Measurements from ENCODE around the gene C7orf25. TPM values are rescaled to one million over a fixed set of nuclear protein-coding genes. Genes with fewer than 3 reads are reported as not detected.

The C7orf25 gene
- total and polyA plus RNA-seq, 5 donors from 2014 or later = 0.98 to 6.3 (median 2.0) TPM

DNA sequence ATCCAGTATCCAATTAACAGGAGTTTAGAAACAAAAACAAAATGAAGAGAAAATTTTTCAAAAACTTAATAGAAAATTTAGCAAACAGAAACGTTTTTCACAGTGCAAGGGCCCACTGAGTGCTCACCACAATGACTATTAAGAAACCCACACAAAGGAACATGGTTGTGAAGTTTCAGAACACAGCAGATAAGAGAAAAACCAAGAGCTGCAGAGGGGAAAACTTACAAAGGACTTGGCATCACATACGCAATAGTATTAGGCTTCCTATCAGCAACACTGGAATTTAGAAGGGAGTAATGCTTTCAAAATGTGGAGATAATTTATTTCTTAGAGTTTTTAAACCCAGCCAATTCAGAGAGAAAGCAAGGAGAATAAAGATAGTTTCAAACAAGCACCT, 1.7 kb upstream of the C7orf25 start:
- Histone ChIP-seq H3K27me3 (ENCODE audit: control insufficient read depth, insufficient read depth, low read length) (no peaks in the 10 kb centered on the region), H3K9me3 (ENCODE audit: control insufficient read depth in 2 of 2, low read length in 2 of 2) (no peaks in the 10 kb centered on the region), H3K4me1 (ENCODE audit: control insufficient read depth, insufficient read depth, low read length, poor library complexity, severe bottlenecking) (peaks cover 14% of the 10 kb centered on the region), H3K4me3 (ENCODE audit: low read depth, low read length) (no peak overlapping the region), H3K27ac (ENCODE audit: insufficient read depth, low read length, poor library complexity, severe bottlenecking) (no peak overlapping the region), H3K36me3 (ENCODE audit: control insufficient read depth, insufficient read depth, low read length) (peaks cover 25% of the 10 kb centered on the region)
- no peak for DNase-seq
- Mint-ChIP-seq H3K27me3 (no peaks in the 10 kb centered on the region), H3K27ac (peak overlapping the region in 2 of 3 donors; percentile 69 to 89), H3K36me3 (peaks cover 24% of the 10 kb centered on the region), H3K9me3 (peaks cover 0 to 1% (median 0%) of the 10 kb centered on the region in 7 donors), H3K4me3 (peak overlapping the region in 1 of 4 donors; percentile 96), H3K4me1 (peaks cover 0 to 31% (median 25%) of the 10 kb centered on the region in 4 donors)
- no peak for ATAC-seq (ENCODE audit: low read depth in 2 of 2)

DNA sequence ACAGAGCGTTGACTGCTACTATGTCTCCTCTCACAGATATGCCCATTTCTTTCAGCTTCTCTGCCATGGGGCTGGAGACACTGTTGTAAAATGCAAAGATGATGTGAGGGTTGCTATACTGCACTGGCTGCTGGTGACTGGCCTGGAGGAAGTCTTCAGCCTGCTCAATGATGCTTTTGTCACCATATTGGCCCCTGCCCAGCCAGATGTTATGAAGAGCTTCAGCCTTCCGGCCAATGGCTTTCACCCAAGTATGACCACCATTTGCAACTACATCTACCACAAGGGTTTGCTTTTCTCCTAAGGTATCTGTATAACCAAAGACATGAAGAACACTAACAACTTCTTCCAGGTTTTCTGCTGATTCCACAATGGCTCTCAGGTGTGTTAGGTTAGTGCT, 1.6 kb downstream of the C7orf25 start:
- H3K27me3 ChIP-seq (ENCODE audit: control insufficient read depth, insufficient read depth, low read length) = no peaks in the 10 kb centered on the region
- Mint-ChIP-seq H3K27ac (peak overlapping the region in 1 of 3 donors; percentile 91), H3K27me3 (no peaks in the 10 kb centered on the region), H3K4me1 (peaks cover 0 to 33% (median 30%) of the 10 kb centered on the region in 4 donors), H3K36me3 (peaks cover 17% of the 10 kb centered on the region), H3K9me3 (no peaks in the 10 kb centered on the region), H3K4me3 (peak overlapping the region; percentile 54 to 96 (median 94))
- no peak for ATAC-seq (ENCODE audit: low read depth in 2 of 2)
- no peaks in the 10 kb centered on the region for H3K9me3 ChIP-seq (ENCODE audit: control insufficient read depth in 2 of 2, low read length in 2 of 2)
- no peak overlapping the region for H3K27ac ChIP-seq (ENCODE audit: insufficient read depth, low read length, poor library complexity, severe bottlenecking)
- DNase-seq = no peak
- peaks cover 14% of the 10 kb centered on the region for H3K4me1 ChIP-seq (ENCODE audit: control insufficient read depth, insufficient read depth, low read length, poor library complexity, severe bottlenecking)
- peak overlapping the region; percentile 88 for H3K4me3 ChIP-seq (ENCODE audit: low read depth, low read length)
- H3K36me3 ChIP-seq (ENCODE audit: control insufficient read depth, insufficient read depth, low read length) = no peaks in the 10 kb centered on the region

GRCh38 chr7:42907316-42907715, 4.6 kb downstream of the C7orf25 start:
- H3K9me3 ChIP-seq (ENCODE audit: control insufficient read depth in 2 of 2, low read length in 2 of 2) = no peaks in the 10 kb centered on the region
- ATAC-seq (ENCODE audit: low read depth in 2 of 2) = no peak
- no peak overlapping the region for H3K4me3 ChIP-seq (ENCODE audit: low read depth, low read length)

DNA sequence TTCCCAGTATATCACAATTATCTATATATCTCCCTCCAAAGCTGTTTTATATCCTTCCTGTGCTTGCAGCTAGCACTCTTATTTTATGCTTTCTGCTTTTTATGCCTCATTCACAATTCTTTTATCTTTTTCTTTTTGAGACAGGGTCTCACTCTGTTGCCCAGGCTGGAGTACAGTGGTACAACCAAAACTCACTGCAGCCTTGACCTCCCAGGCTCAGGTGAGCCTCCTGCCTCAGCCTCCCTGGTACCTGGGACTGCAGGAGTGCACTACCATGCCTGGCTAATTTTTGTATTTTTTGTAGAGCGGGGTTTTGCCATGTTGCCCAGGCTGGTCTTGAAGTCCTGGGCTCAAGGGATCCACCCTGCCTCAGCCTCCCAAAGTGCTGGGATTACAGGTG, 5.7 kb downstream of the C7orf25 start:
- Mint-ChIP-seq H3K9me3 (no peaks in the 10 kb centered on the region), H3K4me3 (no peak overlapping the region), H3K27me3 (peaks cover 4% of the 10 kb centered on the region), H3K36me3 (peaks cover 15% of the 10 kb centered on the region), H3K4me1 (peaks cover 0 to 21% (median 19%) of the 10 kb centered on the region in 4 donors), H3K27ac (no peak overlapping the region)
- no peaks in the 10 kb centered on the region for H3K27me3 ChIP-seq (ENCODE audit: control insufficient read depth, insufficient read depth, low read length)
- no peaks in the 10 kb centered on the region for H3K9me3 ChIP-seq (ENCODE audit: control insufficient read depth in 2 of 2, low read length in 2 of 2)
- DNase-seq (no peak), ATAC-seq (ENCODE audit: low read depth in 2 of 2) (no peak)
- no peaks in the 10 kb centered on the region for H3K36me3 ChIP-seq (ENCODE audit: control insufficient read depth, insufficient read depth, low read length)
- H3K4me3 ChIP-seq (ENCODE audit: low read depth, low read length) = no peak overlapping the region
- no peak overlapping the region for H3K27ac ChIP-seq (ENCODE audit: insufficient read depth, low read length, poor library complexity, severe bottlenecking)
- peaks cover 3% of the 10 kb centered on the region for H3K4me1 ChIP-seq (ENCODE audit: control insufficient read depth, insufficient read depth, low read length, poor library complexity, severe bottlenecking)

More at GRCh38 chr7:42907316-42907715, 4.6 kb downstream of the C7orf25 start:
- H3K4me1 ChIP-seq (ENCODE audit: control insufficient read depth, insufficient read depth, low read length, poor library complexity, severe bottlenecking) = peaks cover 9% of the 10 kb centered on the region
- no peak overlapping the region for H3K27ac Mint-ChIP-seq
- H3K27me3 ChIP-seq (ENCODE audit: control insufficient read depth, insufficient read depth, low read length) = no peaks in the 10 kb centered on the region
- no peaks in the 10 kb centered on the region for H3K27me3 Mint-ChIP-seq
- no peak overlapping the region for H3K27ac ChIP-seq (ENCODE audit: insufficient read depth, low read length, poor library complexity, severe bottlenecking)
- H3K9me3 Mint-ChIP-seq = no peaks in the 10 kb centered on the region
- H3K36me3 ChIP-seq (ENCODE audit: control insufficient read depth, insufficient read depth, low read length) = no peaks in the 10 kb centered on the region
- H3K4me3 Mint-ChIP-seq = no peak overlapping the region
- no peak for DNase-seq
- peaks cover 15% of the 10 kb centered on the region for H3K36me3 Mint-ChIP-seq
- H3K4me1 Mint-ChIP-seq = peaks cover 0 to 27% (median 22%) of the 10 kb centered on the region in 4 donors

DNA sequence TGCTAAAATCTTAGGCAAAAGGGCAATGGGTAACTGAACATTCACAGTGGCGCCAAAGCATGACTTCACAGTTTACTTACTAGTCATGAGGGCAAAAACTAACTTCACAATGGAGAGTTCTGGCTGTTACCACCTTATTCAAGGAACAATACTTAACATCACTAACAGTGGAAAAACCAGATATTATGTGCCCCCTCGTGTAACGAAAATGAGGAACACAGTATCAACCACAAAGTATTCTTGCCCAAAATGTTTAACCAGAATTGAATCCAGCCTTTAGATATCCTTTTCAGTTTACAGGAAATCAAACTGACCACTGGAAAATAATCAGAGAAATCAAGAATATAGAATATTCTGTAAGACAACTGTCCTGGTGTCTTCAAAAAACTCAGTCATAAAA, 9.5 kb downstream of the C7orf25 start:
- H3K27ac ChIP-seq (ENCODE audit: insufficient read depth, low read length, poor library complexity, severe bottlenecking) = no peak overlapping the region
- no peak for ATAC-seq (ENCODE audit: low read depth in 2 of 2)
- H3K9me3 Mint-ChIP-seq = no peaks in the 10 kb centered on the region
- H3K27ac Mint-ChIP-seq = no peak overlapping the region
- no peak overlapping the region for H3K4me3 ChIP-seq (ENCODE audit: low read depth, low read length)
- no peaks in the 10 kb centered on the region for H3K9me3 ChIP-seq (ENCODE audit: control insufficient read depth in 2 of 2, low read length in 2 of 2)
- no peaks in the 10 kb centered on the region for H3K36me3 ChIP-seq (ENCODE audit: control insufficient read depth, insufficient read depth, low read length)
- H3K4me1 ChIP-seq (ENCODE audit: control insufficient read depth, insufficient read depth, low read length, poor library complexity, severe bottlenecking) = no peaks in the 10 kb centered on the region
- H3K4me3 Mint-ChIP-seq = no peak overlapping the region
- no peak for DNase-seq
- H3K4me1 Mint-ChIP-seq = peaks cover 0 to 3% (median 0%) of the 10 kb centered on the region in 4 donors
- H3K27me3 ChIP-seq (ENCODE audit: control insufficient read depth, insufficient read depth, low read length) = no peaks in the 10 kb centered on the region
- H3K36me3 Mint-ChIP-seq = peaks cover 7% of the 10 kb centered on the region
- peaks cover 13% of the 10 kb centered on the region for H3K27me3 Mint-ChIP-seq

DNA sequence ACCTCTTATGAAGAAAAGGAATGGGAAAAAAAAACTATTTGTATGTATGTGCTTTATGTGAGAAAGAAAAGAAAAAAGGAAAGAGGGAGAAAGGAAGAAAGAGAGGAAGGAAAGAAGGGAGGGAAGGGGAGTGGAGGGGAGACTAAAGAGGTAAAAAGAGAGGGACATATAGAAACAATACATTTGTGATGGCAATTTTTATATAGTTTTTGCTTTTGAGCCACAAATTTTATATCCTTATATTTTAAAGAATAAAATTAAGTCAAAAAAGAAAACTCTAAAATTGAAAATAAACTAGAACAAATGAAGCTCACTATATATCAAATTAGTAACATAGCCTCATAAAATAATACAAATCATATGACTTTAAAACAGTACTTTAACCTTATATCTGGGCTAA, 11.0 kb downstream of the C7orf25 start:
- ATAC-seq (ENCODE audit: low read depth in 2 of 2) (no peak), DNase-seq (no peak)
- Mint-ChIP-seq H3K4me1 (peaks cover 0 to 4% (median 0%) of the 10 kb centered on the region in 4 donors), H3K9me3 (peaks cover 0 to 5% (median 1%) of the 10 kb centered on the region in 7 donors), H3K27me3 (peaks cover 26% of the 10 kb centered on the region), H3K36me3 (peaks cover 5% of the 10 kb centered on the region), H3K4me3 (no peak overlapping the region), H3K27ac (no peak overlapping the region)
- H3K9me3 ChIP-seq (ENCODE audit: control insufficient read depth in 2 of 2, low read length in 2 of 2) = no peaks in the 10 kb centered on the region
- H3K4me1 ChIP-seq (ENCODE audit: control insufficient read depth, insufficient read depth, low read length, poor library complexity, severe bottlenecking) = no peaks in the 10 kb centered on the region
- no peaks in the 10 kb centered on the region for H3K27me3 ChIP-seq (ENCODE audit: control insufficient read depth, insufficient read depth, low read length)
- no peak overlapping the region for H3K4me3 ChIP-seq (ENCODE audit: low read depth, low read length)
- no peak overlapping the region for H3K27ac ChIP-seq (ENCODE audit: insufficient read depth, low read length, poor library complexity, severe bottlenecking)
- H3K36me3 ChIP-seq (ENCODE audit: control insufficient read depth, insufficient read depth, low read length) = no peaks in the 10 kb centered on the region

DNA sequence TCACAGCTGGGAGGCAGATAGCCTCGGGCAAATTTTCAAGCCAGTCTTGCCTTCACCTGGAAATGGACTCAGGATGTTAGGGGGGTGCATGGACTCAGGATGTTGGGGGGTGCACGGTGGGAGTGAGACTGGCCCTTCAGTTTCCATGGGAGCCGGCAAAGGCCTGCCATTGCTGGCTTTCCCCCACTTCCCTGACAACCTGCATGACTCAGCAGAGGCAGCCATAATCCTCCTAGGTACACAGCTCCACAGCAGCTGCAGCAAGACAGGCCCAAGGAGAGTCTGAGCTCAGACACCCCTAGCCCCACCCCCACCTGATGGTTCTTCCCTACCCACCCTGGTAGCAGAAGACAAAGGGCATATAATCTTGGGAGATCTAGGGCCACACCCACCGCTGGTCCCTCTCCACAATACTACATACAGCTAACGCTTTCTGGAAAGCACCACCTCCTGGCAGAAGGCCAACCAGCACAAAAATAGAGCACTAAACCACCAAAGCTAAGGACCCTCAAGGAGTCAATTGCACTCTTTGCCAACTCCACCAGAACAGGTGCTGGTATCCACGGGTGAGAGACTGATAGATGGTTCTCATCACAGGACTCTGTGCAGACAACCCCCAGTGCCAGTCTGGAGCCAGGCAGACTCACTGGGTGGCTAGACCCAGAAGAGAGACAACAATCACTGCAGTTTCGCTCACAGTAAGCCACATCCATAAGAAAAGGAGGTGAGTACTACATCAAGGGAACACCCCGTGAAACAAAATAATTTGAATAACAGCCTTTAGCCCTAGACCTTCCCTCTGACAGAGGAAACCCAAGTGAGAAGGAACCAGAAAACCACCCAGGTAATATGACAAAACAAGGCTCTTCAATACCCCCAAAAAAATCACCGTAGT, 18.3 kb downstream of the C7orf25 start:
- no peaks in the 10 kb centered on the region for H3K9me3 ChIP-seq (ENCODE audit: control insufficient read depth in 2 of 2, low read length in 2 of 2)
- no peak overlapping the region for H3K27ac ChIP-seq (ENCODE audit: insufficient read depth, low read length, poor library complexity, severe bottlenecking)
- Mint-ChIP-seq H3K36me3 (peaks cover 14% of the 10 kb centered on the region), H3K27ac (no peak overlapping the region), H3K9me3 (peaks cover 0 to 21% (median 6%) of the 10 kb centered on the region in 7 donors), H3K27me3 (peaks cover 52% of the 10 kb centered on the region), H3K4me1 (peaks cover 3 to 10% (median 5%) of the 10 kb centered on the region in 4 donors), H3K4me3 (no peak overlapping the region)
- peaks cover 3% of the 10 kb centered on the region for H3K4me1 ChIP-seq (ENCODE audit: control insufficient read depth, insufficient read depth, low read length, poor library complexity, severe bottlenecking)
- H3K4me3 ChIP-seq (ENCODE audit: low read depth, low read length) = no peak overlapping the region
- DNase-seq = no peak
- no peaks in the 10 kb centered on the region for H3K27me3 ChIP-seq (ENCODE audit: control insufficient read depth, insufficient read depth, low read length)
- no peak for ATAC-seq (ENCODE audit: low read depth in 2 of 2)
- no peaks in the 10 kb centered on the region for H3K36me3 ChIP-seq (ENCODE audit: control insufficient read depth, insufficient read depth, low read length)
